HG03060 (cell line): ENCODE data around the gene PIGH.
"Not testable (repeated sequence)": the region's sequence is repeated elsewhere in the genome, so short reads cannot be mapped to it uniquely, and the experiment has no call there.

ENCODE experiments used
- ATAC-seq: cut with Tn5 transposase; IDR thresholded peaks from one replicate; pipeline ENCODE4 v1.9.1; 2021; ENCODE audit warnings: low read depth, moderate number of reproducible peaks; ENCODE audit not compliant: unreplicated experiment

The PIGH gene

GRCh38 chr14:67599698-67600561 is at the start of gene PIGH:
Gene PIGH (minus strand): TSS chr14:67600268. CDS start chr14:67600203, 65 bp downstream.
- peak; percentile 58 for ATAC-seq

GRCh38 chr14:67646131-67646530 is 46.1 kb upstream of the PIGH start:
- no peak for ATAC-seq

GRCh38 chr14:67645414-67645813 is 45.3 kb upstream of the PIGH start:
- ATAC-seq = no peak

- ATAC-seq = no peak
Measured at GRCh38 chr14:67644428-67644827, 44.4 kb upstream of the PIGH start.

GRCh38 chr14:67643713-67644112 is 43.6 kb upstream of the PIGH start:
- no peak for ATAC-seq

- no peak for ATAC-seq
Measured at GRCh38 chr14:67641902-67642749, 42.1 kb upstream of the PIGH start.

GRCh38 chr14:67641480-67641879 is 41.4 kb upstream of the PIGH start:
- no peak for ATAC-seq

- no peak for ATAC-seq
Measured at GRCh38 chr14:67638642-67639041, 38.6 kb upstream of the PIGH start.

- ATAC-seq = no peak
Measured at GRCh38 chr14:67636361-67636919, 36.4 kb upstream of the PIGH start.

- no peak for ATAC-seq
Measured at GRCh38 chr14:67633451-67634147, 33.5 kb upstream of the PIGH start.

- ATAC-seq = no peak
Measured at GRCh38 chr14:67630938-67631337, 30.9 kb upstream of the PIGH start.

- ATAC-seq = no peak
Measured at GRCh38 chr14:67630186-67630585, 30.1 kb upstream of the PIGH start.

- no peak for ATAC-seq
Measured at GRCh38 chr14:67627519-67627918, 27.5 kb upstream of the PIGH start.

- ATAC-seq = not testable (repeated sequence)
Measured at GRCh38 chr14:67626131-67626530, 26.1 kb upstream of the PIGH start.

GRCh38 chr14:67623114-67623513 is 23.0 kb upstream of the PIGH start:
- no peak for ATAC-seq

GRCh38 chr14:67622675-67623074 is 22.6 kb upstream of the PIGH start:
- ATAC-seq = no peak

- ATAC-seq = no peak
Measured at GRCh38 chr14:67620217-67620785, 20.2 kb upstream of the PIGH start.

- peak; percentile 82 for ATAC-seq
Measured at GRCh38 chr14:67619446-67620216, 19.6 kb upstream of the PIGH start, which contains the start of gene ARG2. Gene ARG2 (plus strand): TSS chr14:67619920. CDS start chr14:67619978, 58 bp downstream.

- no peak for ATAC-seq
Measured at GRCh38 chr14:67618617-67619063, 18.6 kb upstream of the PIGH start.
